RWPE2 (cell line): ENCODE data around the gene IL20RB.
"Not testable (repeated sequence)": the region's sequence is repeated elsewhere in the genome, so short reads cannot be mapped to it uniquely, and the experiment has no call there.

ENCODE experiments used
- ATAC-seq: fragments of 200-7000 bp; cut with Tn5 transposase; 3 replicates; pipeline ENCODE4 v1.9.1; 2021; ENCODE audit warnings: low read depth
- DNase-seq: peaks from one replicate; pipeline ENCODE4 v3.0.0-alpha.2; 2020; ENCODE audit warnings: low spot score
- H3K27ac ChIP-seq: fragments of 450-650 bp; 2 replicates; pipeline ENCODE4 v1.5.1; 2017; ENCODE audit warnings: mild to moderate bottlenecking; ENCODE audit not compliant: poor library complexity, severe bottlenecking
- H3K27me3 ChIP-seq: fragments of 250-450 bp; sonication (Bioruptor Pico); 2 replicates; pipeline ENCODE4 v1.5.1; 2021; ENCODE audit warnings: mild to moderate bottlenecking, moderate library complexity; ENCODE audit not compliant: insufficient read depth, poor library complexity, severe bottlenecking
- H3K36me3 ChIP-seq: fragments of 250-450 bp; sonication (Bioruptor Pico); 2 replicates; pipeline ENCODE4 v1.5.1; 2020; ENCODE audit warnings: low read depth, mild to moderate bottlenecking, moderate library complexity
- H3K4me1 ChIP-seq: fragments of 250-450 bp; sonication (Bioruptor Pico); 2 replicates; pipeline ENCODE4 v1.5.1; 2021; ENCODE audit warnings: mild to moderate bottlenecking, moderate library complexity; ENCODE audit not compliant: insufficient read depth, poor library complexity, severe bottlenecking
- H3K4me3 ChIP-seq: fragments of 250-450 bp; sonication (Bioruptor Pico); 2 replicates; pipeline ENCODE4 v1.5.1; 2021; ENCODE audit warnings: mild to moderate bottlenecking, moderate library complexity; ENCODE audit not compliant: severe bottlenecking
- H3K9me3 ChIP-seq: fragments of 250-450 bp; sonication (Bioruptor Pico); 2 replicates; pipeline ENCODE4 v1.5.1; 2021; ENCODE audit warnings: mild to moderate bottlenecking, moderate library complexity; ENCODE audit not compliant: severe bottlenecking
- TF ChIP-seq, protein P1 (sequence below): fragments of 450-650 bp; IDR thresholded peaks from one replicate; pipeline ENCODE4 v1.5.1; 2017; ENCODE audit warnings: mild to moderate bottlenecking, moderate library complexity; ENCODE audit not compliant: poor library complexity, severe bottlenecking

Gene IL20RB

DNA sequence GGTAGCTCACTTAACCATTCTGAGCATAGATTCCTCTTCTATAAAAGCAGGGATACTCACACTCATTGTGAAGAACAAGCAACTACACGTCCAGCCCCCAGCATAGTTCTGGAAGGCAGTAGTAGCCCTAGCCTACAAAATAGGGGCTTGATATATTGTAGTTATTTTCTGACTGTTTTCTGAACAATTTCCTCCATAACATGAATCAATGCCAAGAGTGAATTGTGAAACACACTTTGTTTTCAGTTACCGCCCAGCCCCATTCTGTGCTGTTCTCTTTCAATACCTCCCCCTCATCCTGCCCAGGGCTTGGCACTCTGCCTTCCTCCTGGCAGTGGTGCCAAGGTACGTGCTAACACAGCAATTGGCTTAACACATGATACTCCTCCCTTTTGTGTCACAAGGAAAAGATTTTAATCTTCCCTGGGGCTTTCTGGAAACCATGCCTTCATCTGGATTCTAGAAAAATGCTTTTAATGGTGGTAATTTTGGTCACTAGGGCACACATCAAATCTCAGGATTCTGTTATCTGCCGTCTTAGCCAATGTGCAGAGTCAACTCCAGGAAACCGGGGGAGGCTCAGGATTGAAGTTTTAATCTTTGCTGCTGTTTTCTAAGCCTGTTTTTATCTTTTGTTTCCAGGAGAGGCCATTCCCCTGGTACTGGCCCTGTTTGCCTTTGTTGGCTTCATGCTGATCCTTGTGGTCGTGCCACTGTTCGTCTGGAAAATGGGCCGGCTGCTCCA is 37.2 kb downstream of the IL20RB start:
- DNase-seq: peak; percentile 86
- Histone ChIP-seq H3K36me3 (peaks cover 90% of the 10 kb centered on the region), H3K4me3 (no peak overlapping the region), H3K9me3 (no peaks in the 10 kb centered on the region), H3K27me3 (no peaks in the 10 kb centered on the region), H3K4me1 (peaks cover 45% of the 10 kb centered on the region), H3K27ac (peak overlapping the region; percentile 92)
- ATAC-seq: peak; percentile 89
- TF ChIP-seq, protein P1, sequence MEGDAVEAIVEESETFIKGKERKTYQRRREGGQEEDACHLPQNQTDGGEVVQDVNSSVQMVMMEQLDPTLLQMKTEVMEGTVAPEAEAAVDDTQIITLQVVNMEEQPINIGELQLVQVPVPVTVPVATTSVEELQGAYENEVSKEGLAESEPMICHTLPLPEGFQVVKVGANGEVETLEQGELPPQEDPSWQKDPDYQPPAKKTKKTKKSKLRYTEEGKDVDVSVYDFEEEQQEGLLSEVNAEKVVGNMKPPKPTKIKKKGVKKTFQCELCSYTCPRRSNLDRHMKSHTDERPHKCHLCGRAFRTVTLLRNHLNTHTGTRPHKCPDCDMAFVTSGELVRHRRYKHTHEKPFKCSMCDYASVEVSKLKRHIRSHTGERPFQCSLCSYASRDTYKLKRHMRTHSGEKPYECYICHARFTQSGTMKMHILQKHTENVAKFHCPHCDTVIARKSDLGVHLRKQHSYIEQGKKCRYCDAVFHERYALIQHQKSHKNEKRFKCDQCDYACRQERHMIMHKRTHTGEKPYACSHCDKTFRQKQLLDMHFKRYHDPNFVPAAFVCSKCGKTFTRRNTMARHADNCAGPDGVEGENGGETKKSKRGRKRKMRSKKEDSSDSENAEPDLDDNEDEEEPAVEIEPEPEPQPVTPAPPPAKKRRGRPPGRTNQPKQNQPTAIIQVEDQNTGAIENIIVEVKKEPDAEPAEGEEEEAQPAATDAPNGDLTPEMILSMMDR: no peak

DNA sequence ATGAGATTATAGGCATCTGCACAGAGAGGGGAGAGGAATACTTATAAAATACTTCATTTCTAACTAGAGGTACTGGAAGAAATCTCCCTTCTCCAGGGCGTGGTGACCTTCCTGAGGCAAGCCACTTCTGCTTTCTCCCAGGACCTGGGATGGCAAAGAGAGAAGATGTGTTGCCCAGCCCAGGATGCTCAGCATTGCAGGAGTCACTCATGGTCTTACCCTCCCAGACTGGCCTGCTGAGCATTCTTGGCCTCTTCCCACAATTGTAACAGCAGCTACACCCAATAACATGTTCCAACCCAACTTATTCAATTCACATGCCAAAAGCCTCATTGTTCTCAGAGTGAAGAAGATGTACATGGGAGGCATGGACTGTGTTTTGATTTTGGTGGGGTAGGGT is 37.9 kb downstream of the IL20RB start:
- ATAC-seq: no peak
- Histone ChIP-seq H3K4me1 (peaks cover 38% of the 10 kb centered on the region), H3K9me3 (no peaks in the 10 kb centered on the region), H3K27me3 (no peaks in the 10 kb centered on the region), H3K36me3 (peaks cover 91% of the 10 kb centered on the region), H3K4me3 (no peak overlapping the region), H3K27ac (peak overlapping the region; percentile 92)
- TF ChIP-seq, protein P1: no peak
- no peak for DNase-seq

DNA sequence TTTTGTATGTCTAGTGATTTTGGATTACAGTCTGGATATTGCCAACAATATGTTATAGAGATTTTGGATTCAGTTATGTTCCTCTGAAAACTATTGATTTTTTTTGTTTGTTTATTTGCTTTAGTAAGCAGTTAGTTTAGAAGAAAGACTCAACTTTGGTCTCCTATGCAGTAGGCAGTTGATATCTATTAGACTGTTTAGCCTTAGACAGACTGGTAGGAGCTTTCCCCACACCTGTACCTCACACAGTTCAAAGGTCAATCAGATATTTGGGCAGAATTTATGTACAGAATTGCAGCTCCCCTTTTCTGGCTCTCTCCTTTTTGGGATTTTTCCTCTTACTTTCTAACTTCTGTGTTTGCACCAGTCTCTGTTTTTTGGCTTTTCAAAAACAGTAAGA is 42.3 kb downstream of the IL20RB start:
- Histone ChIP-seq H3K9me3 (no peaks in the 10 kb centered on the region), H3K27ac (no peak overlapping the region), H3K27me3 (no peaks in the 10 kb centered on the region), H3K36me3 (peaks cover 87% of the 10 kb centered on the region), H3K4me1 (peaks cover 9% of the 10 kb centered on the region), H3K4me3 (no peak overlapping the region)
- DNase-seq: no peak
- ATAC-seq: no peak
- TF ChIP-seq, protein P1: no peak

GRCh38 chr3:137007376-137007775 is 49.6 kb downstream of the IL20RB start:
- not testable (repeated sequence) for DNase-seq, H3K4me3 ChIP-seq, H3K27me3 ChIP-seq, H3K9me3 ChIP-seq, H3K4me1 ChIP-seq, ATAC-seq, H3K27ac ChIP-seq
- H3K36me3 ChIP-seq: peaks cover 71% of the 10 kb centered on the region

DNA sequence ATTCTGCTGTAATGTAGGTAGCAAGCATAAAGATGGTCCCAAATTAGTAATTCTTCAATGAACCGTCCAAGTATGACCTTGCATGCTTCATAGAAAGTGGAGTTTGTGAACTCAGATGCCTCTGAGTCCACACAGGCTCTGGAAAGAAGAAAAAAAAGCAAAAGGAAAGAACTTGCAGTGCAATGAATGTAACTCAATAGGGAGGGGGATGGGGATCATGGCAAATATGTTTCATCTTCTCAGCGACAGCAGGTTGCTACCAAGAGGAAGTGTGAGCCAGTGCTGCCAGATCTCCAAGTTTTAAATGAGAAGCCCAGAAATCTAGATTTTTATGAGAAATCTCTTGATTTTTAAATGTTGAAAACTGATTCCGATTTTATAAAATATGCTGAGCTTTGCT is 50.3 kb downstream of the IL20RB start:
- Histone ChIP-seq H3K9me3 (no peaks in the 10 kb centered on the region), H3K27me3 (no peaks in the 10 kb centered on the region), H3K4me1 (peaks cover 12% of the 10 kb centered on the region), H3K36me3 (peaks cover 66% of the 10 kb centered on the region), H3K27ac (no peak overlapping the region), H3K4me3 (no peak overlapping the region)
- DNase-seq: no peak
- ATAC-seq: no peak
- TF ChIP-seq, protein P1: no peak
